Right atrium auricular region (tissue), 2 donors: ENCODE measurements around the gene GABRA4. TPM values are rescaled to one million over a fixed set of nuclear protein-coding genes. Genes with fewer than 3 reads are reported as not detected.

Experiments
- DNase-seq: peaks from one replicate; pipeline ENCODE4 v3.0.0-alpha.2; 2019; ENCODE audit warnings: low spot score
- H3K27ac ChIP-seq, 2 donors: fragments of 200-600 bp; sonication (generic); 1 replicate in 1 of 2; 2 replicates in 1 of 2; pipeline ENCODE4 v1.5.1; 2016 to 2019
- H3K27me3 ChIP-seq, 2 donors: fragments of 200-600 bp; sonication (generic); one replicate each; pipeline versions ENCODE4 v1.5.1 to v1.6.0; 2017 to 2019
- H3K36me3 ChIP-seq: fragments of 200-600 bp; sonication (generic); one replicate; pipeline ENCODE4 v1.5.1; 2016
- H3K4me1 ChIP-seq, 2 donors: fragments of 200-600 bp; sonication (generic); one replicate each; pipeline versions ENCODE4 v1.5.1 to v1.6.0; 2017 to 2019
- H3K4me3 ChIP-seq, 2 donors: fragments of 200-600 bp; sonication (generic); 1 replicate in 1 of 2; 2 replicates in 1 of 2; pipeline ENCODE4 v1.5.1; 2017 to 2019; ENCODE audit warnings: mild to moderate bottlenecking in 1 of 2, moderate library complexity in 1 of 2
- H3K9me3 ChIP-seq, 2 donors: fragments of 200-600 bp; sonication (generic); one replicate each; pipeline ENCODE4 v1.5.1; 2019
- total RNA-seq, 2 donors: library from RNA; depleted of rRNA; stranded (reverse); fragments of >200 nt; gene quantifications; one replicate each; pipeline ENCODE4 v1.1.0, GENCODE V29; 2016
- TF ChIP-seq, protein P1 (sequence below), 2 donors: fragments of 200-600 bp; sonication (generic); IDR thresholded peaks; one replicate each; pipeline ENCODE4 v1.5.1; 2019; ENCODE audit warnings: antibody characterized with exemption in 2 of 2

Gene GABRA4
- total RNA-seq, 2 donors from 2014 or later = 0.55 to 1.0 TPM

DNA sequence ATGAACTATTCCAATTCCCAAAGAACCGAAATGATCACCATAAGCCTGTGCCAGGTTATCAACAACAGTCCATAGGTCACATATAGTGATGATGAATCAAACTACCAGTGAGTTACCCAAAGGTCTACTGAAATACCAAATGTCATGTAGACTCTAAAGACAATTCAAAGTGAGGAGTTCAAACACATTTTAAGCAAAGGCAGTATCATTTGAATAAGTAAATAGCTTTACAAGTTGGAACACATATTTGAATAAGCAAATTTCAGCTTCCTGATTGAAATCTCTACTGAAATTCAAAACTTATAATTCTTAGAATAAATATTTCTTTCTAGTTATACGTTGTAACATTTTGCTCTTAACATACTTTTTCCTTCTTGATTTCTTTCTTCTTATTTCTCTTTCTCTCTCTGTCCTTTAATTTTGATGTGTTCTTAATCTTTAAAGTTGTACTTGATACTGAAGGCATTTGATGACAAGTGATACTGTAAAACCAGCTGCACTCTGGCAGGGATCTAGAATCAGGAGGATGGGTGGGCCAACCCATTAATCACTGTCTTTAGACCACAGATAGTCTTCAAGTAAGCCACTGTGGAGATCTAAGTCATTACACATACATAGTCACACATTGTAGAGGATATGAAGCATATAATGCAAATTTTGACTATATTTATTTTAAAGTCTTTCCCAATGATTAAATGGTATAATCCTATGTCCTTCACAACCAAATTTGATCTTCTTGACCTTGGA lies 34.5 kb downstream of the GABRA4 start:
- DNase-seq = no peak
- Histone ChIP-seq H3K27me3 (no peaks in the 10 kb centered on the region), H3K4me1 (no peaks in the 10 kb centered on the region), H3K36me3 (no peaks in the 10 kb centered on the region), H3K9me3 (no peaks in the 10 kb centered on the region), H3K4me3 (no peak overlapping the region), H3K27ac (no peak overlapping the region)
- TF ChIP-seq, protein P1, sequence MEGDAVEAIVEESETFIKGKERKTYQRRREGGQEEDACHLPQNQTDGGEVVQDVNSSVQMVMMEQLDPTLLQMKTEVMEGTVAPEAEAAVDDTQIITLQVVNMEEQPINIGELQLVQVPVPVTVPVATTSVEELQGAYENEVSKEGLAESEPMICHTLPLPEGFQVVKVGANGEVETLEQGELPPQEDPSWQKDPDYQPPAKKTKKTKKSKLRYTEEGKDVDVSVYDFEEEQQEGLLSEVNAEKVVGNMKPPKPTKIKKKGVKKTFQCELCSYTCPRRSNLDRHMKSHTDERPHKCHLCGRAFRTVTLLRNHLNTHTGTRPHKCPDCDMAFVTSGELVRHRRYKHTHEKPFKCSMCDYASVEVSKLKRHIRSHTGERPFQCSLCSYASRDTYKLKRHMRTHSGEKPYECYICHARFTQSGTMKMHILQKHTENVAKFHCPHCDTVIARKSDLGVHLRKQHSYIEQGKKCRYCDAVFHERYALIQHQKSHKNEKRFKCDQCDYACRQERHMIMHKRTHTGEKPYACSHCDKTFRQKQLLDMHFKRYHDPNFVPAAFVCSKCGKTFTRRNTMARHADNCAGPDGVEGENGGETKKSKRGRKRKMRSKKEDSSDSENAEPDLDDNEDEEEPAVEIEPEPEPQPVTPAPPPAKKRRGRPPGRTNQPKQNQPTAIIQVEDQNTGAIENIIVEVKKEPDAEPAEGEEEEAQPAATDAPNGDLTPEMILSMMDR (IDR thresholded peaks at IDR 0.05) = no peak

DNA sequence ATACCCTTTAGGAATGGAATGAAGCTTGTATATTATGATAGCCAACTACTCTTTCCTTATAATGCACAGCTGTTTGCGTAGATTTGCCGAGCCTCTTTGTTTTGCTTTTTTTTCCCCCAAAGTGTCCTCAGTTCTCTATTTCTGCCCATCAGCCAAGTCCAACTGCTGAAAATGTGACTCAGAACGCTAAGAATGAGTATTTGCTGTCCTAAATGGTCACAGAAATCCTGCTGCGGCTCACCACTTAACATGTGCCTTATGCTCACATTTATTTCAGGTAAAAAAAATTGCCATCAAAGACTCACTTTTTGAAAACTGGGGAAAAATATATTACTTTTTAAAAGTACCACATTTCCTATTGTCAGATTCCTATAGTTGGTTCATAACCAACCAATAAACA lies 36.9 kb downstream of the GABRA4 start:
- no peaks in the 10 kb centered on the region for H3K4me1 ChIP-seq
- TF ChIP-seq, protein P1 (IDR thresholded peaks at IDR 0.05) = no peak
- no peaks in the 10 kb centered on the region for H3K9me3 ChIP-seq
- DNase-seq = no peak
- no peak overlapping the region for H3K27ac ChIP-seq
- no peak overlapping the region for H3K4me3 ChIP-seq
- H3K36me3 ChIP-seq = no peaks in the 10 kb centered on the region
- no peaks in the 10 kb centered on the region for H3K27me3 ChIP-seq

DNA sequence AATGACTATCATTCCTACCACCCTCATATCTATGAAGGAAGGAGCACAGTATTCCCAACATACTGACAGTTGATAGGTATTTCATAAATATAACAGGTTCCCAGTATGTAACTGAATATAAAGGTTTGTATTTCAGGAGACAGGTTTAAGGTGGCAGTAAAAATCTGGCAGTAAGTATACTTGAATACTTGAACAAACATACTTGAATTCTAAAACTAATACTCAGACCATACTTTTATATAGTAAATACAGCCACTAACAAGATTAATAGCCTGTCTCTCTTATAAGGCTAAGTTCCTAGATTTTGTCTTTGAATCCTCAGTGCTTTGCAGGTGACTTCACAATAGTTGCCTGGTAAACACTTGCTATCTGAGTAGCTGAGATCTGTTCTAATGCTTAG lies 37.8 kb downstream of the GABRA4 start:
- no peaks in the 10 kb centered on the region for H3K27me3 ChIP-seq
- TF ChIP-seq, protein P1 (IDR thresholded peaks at IDR 0.05) = no peak
- DNase-seq = no peak
- H3K4me3 ChIP-seq = no peak overlapping the region
- no peaks in the 10 kb centered on the region for H3K9me3 ChIP-seq
- no peaks in the 10 kb centered on the region for H3K36me3 ChIP-seq
- no peak overlapping the region for H3K27ac ChIP-seq
- no peaks in the 10 kb centered on the region for H3K4me1 ChIP-seq

DNA sequence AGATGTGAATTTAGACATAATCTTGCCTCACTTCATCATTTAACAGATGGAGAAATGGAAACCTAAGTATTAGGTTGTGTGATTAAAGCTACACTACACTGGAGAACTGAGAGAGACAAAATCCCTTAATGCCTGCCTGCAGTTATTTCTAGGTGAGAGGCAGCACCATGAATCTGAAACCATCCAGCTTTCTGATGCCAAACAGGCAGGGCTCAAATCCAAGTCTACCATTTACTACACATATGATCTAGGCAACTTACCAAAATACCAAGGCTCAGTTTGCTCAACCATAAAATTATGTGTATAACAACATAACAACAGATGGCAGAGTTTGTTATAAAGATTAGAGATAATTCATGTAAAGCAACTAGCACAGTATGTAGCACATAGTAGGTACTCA lies 38.7 kb downstream of the GABRA4 start:
- Histone ChIP-seq H3K9me3 (no peaks in the 10 kb centered on the region), H3K27ac (no peak overlapping the region), H3K4me1 (no peaks in the 10 kb centered on the region), H3K36me3 (no peaks in the 10 kb centered on the region), H3K4me3 (no peak overlapping the region), H3K27me3 (no peaks in the 10 kb centered on the region)
- DNase-seq = no peak
- TF ChIP-seq, protein P1 (IDR thresholded peaks at IDR 0.05) = no peak

DNA sequence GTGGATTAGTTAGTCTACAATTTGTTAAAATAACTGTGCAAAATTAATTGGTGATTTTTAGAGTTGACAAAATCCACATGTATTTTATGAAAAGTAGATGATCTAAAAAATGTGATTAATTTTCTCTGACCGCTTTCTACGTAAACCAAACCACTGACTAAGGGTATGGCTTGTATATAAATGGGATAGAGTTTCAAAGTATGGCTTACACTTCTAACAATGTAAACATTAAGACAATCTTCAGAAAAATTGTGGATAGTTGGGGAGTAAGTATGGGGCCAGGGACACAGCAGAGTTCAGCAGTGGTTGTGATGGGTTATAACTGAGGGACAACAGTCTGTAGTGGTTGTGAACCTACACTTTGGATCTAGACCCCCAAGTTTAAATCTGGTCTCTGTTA lies 39.8 kb downstream of the GABRA4 start:
- Histone ChIP-seq H3K27ac (no peak overlapping the region), H3K4me1 (no peaks in the 10 kb centered on the region), H3K27me3 (no peaks in the 10 kb centered on the region), H3K36me3 (no peaks in the 10 kb centered on the region), H3K9me3 (no peaks in the 10 kb centered on the region), H3K4me3 (no peak overlapping the region)
- TF ChIP-seq, protein P1 (IDR thresholded peaks at IDR 0.05) = no peak
- no peak for DNase-seq

DNA sequence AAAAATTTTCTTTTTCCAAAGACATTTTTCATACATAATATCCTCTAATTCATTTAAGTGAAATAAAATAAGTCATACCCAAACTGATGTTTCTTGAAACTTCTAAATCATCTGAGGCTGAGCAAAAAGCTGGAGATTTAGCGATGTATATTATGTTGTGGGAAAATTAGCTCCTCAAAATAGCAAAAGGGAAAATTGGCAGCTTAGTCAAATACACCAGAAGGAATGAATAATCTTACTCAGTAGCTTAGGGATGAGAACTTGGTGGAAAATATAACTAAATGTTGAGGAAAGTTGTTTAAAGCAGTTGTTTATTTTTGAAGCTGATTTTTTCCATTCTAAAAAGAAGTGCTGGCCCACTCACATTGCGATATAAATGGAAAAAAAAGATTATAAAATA lies 40.9 kb downstream of the GABRA4 start:
- DNase-seq = no peak
- no peak overlapping the region for H3K27ac ChIP-seq
- no peak overlapping the region for H3K4me3 ChIP-seq
- H3K4me1 ChIP-seq = no peaks in the 10 kb centered on the region
- H3K36me3 ChIP-seq = no peaks in the 10 kb centered on the region
- no peaks in the 10 kb centered on the region for H3K9me3 ChIP-seq
- TF ChIP-seq, protein P1 (IDR thresholded peaks at IDR 0.05) = no peak
- H3K27me3 ChIP-seq = no peaks in the 10 kb centered on the region
